ENCODE results near the gene AHDC1. TPM values are rescaled to one million over a fixed set of nuclear protein-coding genes. Genes with fewer than 3 reads are reported as not detected.
A peak's percentile ranks its signal among the peaks of the same experiment; 100 is the strongest.

The AHDC1 gene
- total and polyA plus RNA-seq, 8 donors = 10.4 to 27.5 (median 14.9) TPM

GRCh38 chr1:27570356-27570755, 33.6 kb downstream of the AHDC1 start:
- FAIRE-seq = no peak
- no peak overlapping the region for H3K4me3 ChIP-seq
- peaks cover 56 to 70% (median 68%) of the 10 kb centered on the region in 3 donors for H3K4me1 ChIP-seq
- no peak for DNase-seq
- H3K27ac ChIP-seq = peak overlapping the region; percentile 64 to 75 (median 74)
- no peak for ATAC-seq
- no peak for TF ChIP-seq CTCF (IDR thresholded peaks at IDR 0.05)
- intact Hi-C loops (cut with DNase I) = no loop called here
- H3K9me3 ChIP-seq = no peaks in the 10 kb centered on the region
- H3K36me3 ChIP-seq = no peaks in the 10 kb centered on the region
- H3K27me3 ChIP-seq = no peaks in the 10 kb centered on the region
- WGBS, 2 donors = 31 to 62% methylated on average over 2 of the region's 2 CpGs

GRCh38 chr1:27569506-27570291, 34.2 kb downstream of the AHDC1 start:
- Histone ChIP-seq H3K27ac (peak overlapping the region; percentile 71 to 80 (median 74)), H3K4me1 (peaks cover 58 to 73% (median 72%) of the 10 kb centered on the region in 3 donors), H3K27me3 (no peaks in the 10 kb centered on the region), H3K4me3 (no peak overlapping the region), H3K9me3 (no peaks in the 10 kb centered on the region), H3K36me3 (no peaks in the 10 kb centered on the region)
- FAIRE-seq = no peak
- intact Hi-C loops (cut with DNase I) = no loop called here
- no peak for TF ChIP-seq CTCF (IDR thresholded peaks at IDR 0.05)
- 78 to 82% methylated on average over 14 of the region's 14 CpGs for WGBS, 2 donors
- no peak for ATAC-seq
- peak in 2 of 6 donors; percentile 42 to 67 for DNase-seq

GRCh38 chr1:27569088-27569460, 34.9 kb downstream of the AHDC1 start:
- TF ChIP-seq CTCF (IDR thresholded peaks at IDR 0.05) = no peak
- Histone ChIP-seq H3K4me3 (peak overlapping the region in 1 of 4 donors; percentile 35), H3K36me3 (no peaks in the 10 kb centered on the region), H3K27ac (peak overlapping the region; percentile 71 to 85 (median 77)), H3K4me1 (peaks cover 58 to 73% (median 72%) of the 10 kb centered on the region in 3 donors), H3K9me3 (no peaks in the 10 kb centered on the region), H3K27me3 (no peaks in the 10 kb centered on the region)
- intact Hi-C loops (cut with DNase I) = no loop called here
- FAIRE-seq (no peak), ATAC-seq (peak in 3 of 4 donors; percentile 0 to 11 (median 9)), DNase-seq (peak in 2 of 6 donors; percentile 44 to 59)
- 66 to 70% methylated on average over 3 of the region's 3 CpGs for WGBS, 2 donors

GRCh38 chr1:27568300-27569087, 35.5 kb downstream of the AHDC1 start:
- intact Hi-C loops (cut with DNase I) = no loop called here
- DNase-seq (peak; percentile 96 to 99 (median 98)), FAIRE-seq (no peak), ATAC-seq (peak; percentile 74 to 84 (median 80))
- H3K27me3 ChIP-seq = no peaks in the 10 kb centered on the region
- peak overlapping the region in 2 of 4 donors; percentile 15 to 35 for H3K4me3 ChIP-seq
- peak; percentile 76 to 84 (median 80) for TF ChIP-seq CTCF (IDR thresholded peaks at IDR 0.05)
- H3K4me1 ChIP-seq = peaks cover 56 to 73% (median 68%) of the 10 kb centered on the region in 3 donors
- no peaks in the 10 kb centered on the region for H3K9me3 ChIP-seq
- no peaks in the 10 kb centered on the region for H3K36me3 ChIP-seq
- WGBS, 2 donors = 2% methylated on average over 54 to 65 of the region's 65 CpGs
- peak overlapping the region; percentile 71 to 85 (median 77) for H3K27ac ChIP-seq

Data from pancreas (tissue), 10 donors.